HT-29 (cell line): Measurements from ENCODE around the gene SERPINF2. TPM values are rescaled to one million over a fixed set of nuclear protein-coding genes. Genes with fewer than 3 reads are reported as not detected.
"Not testable (repeated sequence)": the region's sequence is repeated elsewhere in the genome, so short reads cannot be mapped to it uniquely, and the experiment has no call there.

ENCODE experiments used
- DNase-seq: peaks from one replicate; pipeline ENCODE4 v3.0.0-alpha.2; 2015; ENCODE audit warnings: low spot score
- total RNA-seq: library from RNA; depleted of rRNA; stranded (reverse); fragments of >200 nt; shearing (Covaris generic); gene quantifications from 2 replicates; pipeline ENCODE4 v1.2.3, GENCODE V29; 2014; rRNA removed

SERPINF2 gene
- total RNA-seq, result 9.8 and 10.9 TPM in 2 replicates

GRCh38 chr17:1742371-1743087 lies at the start of gene SERPINF2:
SERPINF2 (plus strand) TSS chr17:1742871; CDS start chr17:1744996, 2,125 bp downstream.
- no peak for DNase-seq

GRCh38 chr17:1693339-1693738 lies 49.3 kb upstream of the SERPINF2 start:
- DNase-seq, result no peak

- DNase-seq, result no peak
Observed at GRCh38 chr17:1695365-1695764, 47.3 kb upstream of the SERPINF2 start.

GRCh38 chr17:1697681-1698080 lies 45.0 kb upstream of the SERPINF2 start:
- DNase-seq, result no peak

- DNase-seq, result not testable (repeated sequence)
Observed at GRCh38 chr17:1699891-1700290, 42.8 kb upstream of the SERPINF2 start.

GRCh38 chr17:1703063-1703462 lies 39.6 kb upstream of the SERPINF2 start:
- DNase-seq, result no peak

- no peak for DNase-seq
Observed at GRCh38 chr17:1705004-1705403, 37.7 kb upstream of the SERPINF2 start.

GRCh38 chr17:1707107-1707506 lies 35.6 kb upstream of the SERPINF2 start:
- no peak for DNase-seq

GRCh38 chr17:1708791-1709346 lies 33.8 kb upstream of the SERPINF2 start:
- DNase-seq, result not testable (repeated sequence)

- no peak for DNase-seq
Observed at GRCh38 chr17:1709403-1709951, 33.2 kb upstream of the SERPINF2 start.

- peak; percentile 53 for DNase-seq
Observed at GRCh38 chr17:1709971-1710806, 32.5 kb upstream of the SERPINF2 start, which contains the start of gene TLCD2. TLCD2 (minus strand) TSS chr17:1710377; CDS start chr17:1710242, 135 bp downstream.

GRCh38 chr17:1710807-1711553 lies 31.7 kb upstream of the SERPINF2 start:
- DNase-seq, result peak; percentile 32

GRCh38 chr17:1711804-1712203 lies 30.9 kb upstream of the SERPINF2 start:
- DNase-seq, result no peak

GRCh38 chr17:1712271-1712670 lies 30.4 kb upstream of the SERPINF2 start:
- DNase-seq, result no peak

GRCh38 chr17:1713160-1713877 lies 29.4 kb upstream of the SERPINF2 start:
- DNase-seq, result no peak

GRCh38 chr17:1713878-1714426 lies 28.7 kb upstream of the SERPINF2 start:
- peak; percentile 68 for DNase-seq

GRCh38 chr17:1714427-1714979 lies 28.2 kb upstream of the SERPINF2 start:
- peak; percentile 90 for DNase-seq

- peak; percentile 74 for DNase-seq
Observed at GRCh38 chr17:1714980-1715802, 27.5 kb upstream of the SERPINF2 start.

GRCh38 chr17:1715803-1716075 lies 26.9 kb upstream of the SERPINF2 start:
- DNase-seq, result no peak
